ENCODE measurements around the gene SUPT3H.
A peak's percentile ranks its signal among the peaks of the same experiment; 100 is the strongest.

SUPT3H gene

GRCh38 chr6:45371924-45372573 is 5.7 kb downstream of the SUPT3H start:
- TF ChIP-seq GATA2 (IDR thresholded peaks at IDR 0.05; ENCODE audit: low read depth, low read length), result no peak
- no peak for TF ChIP-seq GATA3 (IDR thresholded peaks at IDR 0.05; ENCODE audit: low read depth, low read length)

- TF ChIP-seq GATA2 (IDR thresholded peaks at IDR 0.05; ENCODE audit: low read depth, low read length), result no peak
- TF ChIP-seq GATA3 (IDR thresholded peaks at IDR 0.05; ENCODE audit: low read depth, low read length), result no peak
Measured at GRCh38 chr6:45369870-45370269, 7.9 kb downstream of the SUPT3H start.

GRCh38 chr6:45367999-45368398 is 9.7 kb downstream of the SUPT3H start:
- TF ChIP-seq GATA2 (IDR thresholded peaks at IDR 0.05; ENCODE audit: low read depth, low read length) (0 out of 2 replicates have a peak, but pooled peaks have one; percentile 4), GATA3 (IDR thresholded peaks at IDR 0.05; ENCODE audit: low read depth, low read length) (peak; percentile 74)

GRCh38 chr6:45366534-45366933 is 11.2 kb downstream of the SUPT3H start:
- TF ChIP-seq GATA2 (IDR thresholded peaks at IDR 0.05; ENCODE audit: low read depth, low read length) (no peak), GATA3 (IDR thresholded peaks at IDR 0.05; ENCODE audit: low read depth, low read length) (no peak)

- TF ChIP-seq GATA2 (IDR thresholded peaks at IDR 0.05; ENCODE audit: low read depth, low read length) (no peak), GATA3 (IDR thresholded peaks at IDR 0.05; ENCODE audit: low read depth, low read length) (no peak)
Measured at GRCh38 chr6:45365036-45365435, 12.7 kb downstream of the SUPT3H start.

- TF ChIP-seq GATA2 (IDR thresholded peaks at IDR 0.05; ENCODE audit: low read depth, low read length) (no peak), GATA3 (IDR thresholded peaks at IDR 0.05; ENCODE audit: low read depth, low read length) (no peak)
Measured at GRCh38 chr6:45364466-45364865, 13.3 kb downstream of the SUPT3H start.

- no peak for TF ChIP-seq GATA2 (IDR thresholded peaks at IDR 0.05; ENCODE audit: low read depth, low read length)
- TF ChIP-seq GATA3 (IDR thresholded peaks at IDR 0.05; ENCODE audit: low read depth, low read length), result no peak
Measured at GRCh38 chr6:45353654-45354053, 24.1 kb downstream of the SUPT3H start.

- TF ChIP-seq GATA2 (IDR thresholded peaks at IDR 0.05; ENCODE audit: low read depth, low read length), result no peak
- TF ChIP-seq GATA3 (IDR thresholded peaks at IDR 0.05; ENCODE audit: low read depth, low read length), result no peak
Measured at GRCh38 chr6:45351667-45352066, 26.1 kb downstream of the SUPT3H start.

- no peak for TF ChIP-seq GATA3 (IDR thresholded peaks at IDR 0.05; ENCODE audit: low read depth, low read length)
- no peak for TF ChIP-seq GATA2 (IDR thresholded peaks at IDR 0.05; ENCODE audit: low read depth, low read length)
Measured at GRCh38 chr6:45351076-45351475, 26.7 kb downstream of the SUPT3H start.

GRCh38 chr6:45350186-45350710 is 27.5 kb downstream of the SUPT3H start:
- TF ChIP-seq GATA2 (IDR thresholded peaks at IDR 0.05; ENCODE audit: low read depth, low read length) (no peak), GATA3 (IDR thresholded peaks at IDR 0.05; ENCODE audit: low read depth, low read length) (no peak)

GRCh38 chr6:45344900-45345299 is 32.8 kb downstream of the SUPT3H start:
- TF ChIP-seq GATA2 (IDR thresholded peaks at IDR 0.05; ENCODE audit: low read depth, low read length), result no peak
- no peak for TF ChIP-seq GATA3 (IDR thresholded peaks at IDR 0.05; ENCODE audit: low read depth, low read length)

GRCh38 chr6:45328523-45328922 is 49.2 kb downstream of the SUPT3H start:
- no peak for TF ChIP-seq GATA2 (IDR thresholded peaks at IDR 0.05; ENCODE audit: low read depth, low read length)
- TF ChIP-seq GATA3 (IDR thresholded peaks at IDR 0.05; ENCODE audit: low read depth, low read length), result no peak

- no peak for TF ChIP-seq GATA2 (IDR thresholded peaks at IDR 0.05; ENCODE audit: low read depth, low read length)
- no peak for TF ChIP-seq GATA3 (IDR thresholded peaks at IDR 0.05; ENCODE audit: low read depth, low read length)
Measured at GRCh38 chr6:45327956-45328522, 49.7 kb downstream of the SUPT3H start, which contains the start of gene RUNX2. Gene RUNX2, plus strand, starts transcription at chr6:45328330. Its CDS starts 397 bp downstream, at chr6:45328727.

- TF ChIP-seq GATA2 (IDR thresholded peaks at IDR 0.05; ENCODE audit: low read depth, low read length) (no peak), GATA3 (IDR thresholded peaks at IDR 0.05; ENCODE audit: low read depth, low read length) (no peak)
Measured at GRCh38 chr6:45326698-45327417, 50.9 kb downstream of the SUPT3H start.
